GM12874 (cell line): ENCODE data around the gene MED14.

Experiments used
- TF ChIP-seq, protein P1 (sequence below): IDR thresholded peaks from 2 replicates; pipeline ENCODE4 v1.5.1; 2011; ENCODE audit warnings: low read depth, mild to moderate bottlenecking, control low read depth, low read length, moderate library complexity; ENCODE audit not compliant: insufficient read depth

MED14 gene

DNA sequence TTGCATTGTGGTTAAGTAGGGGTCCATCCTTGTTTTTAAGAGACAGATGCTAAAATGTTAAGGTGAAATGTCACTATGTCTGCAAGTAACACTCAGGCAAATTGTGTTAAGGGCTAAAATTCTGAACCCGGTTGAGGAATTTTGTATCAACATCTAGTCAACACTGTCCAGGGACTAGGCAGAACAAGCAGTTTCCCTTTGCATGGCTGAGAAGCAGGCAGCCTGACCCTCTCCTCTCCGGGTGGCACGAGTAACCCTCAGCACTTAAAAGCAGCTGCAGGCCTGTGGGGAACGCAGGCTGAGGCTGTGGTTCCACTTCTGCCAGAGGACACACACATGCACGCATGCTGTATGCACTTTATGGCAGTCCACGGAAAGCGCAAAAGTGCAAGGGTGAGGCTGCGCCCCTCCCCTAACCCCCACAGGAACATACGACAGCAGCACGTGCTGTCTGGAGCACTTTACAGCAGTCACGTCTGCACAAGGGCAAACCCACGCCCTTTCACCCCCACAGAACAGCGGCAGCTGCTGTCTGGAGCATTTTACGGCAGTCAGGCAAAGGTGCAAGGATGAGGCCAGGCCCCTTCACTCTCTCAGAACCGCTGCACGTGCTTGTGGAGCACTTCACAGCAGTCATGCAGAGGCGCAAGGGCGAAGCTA is 112.7 kb downstream of the MED14 start:
- TF ChIP-seq, protein P1, sequence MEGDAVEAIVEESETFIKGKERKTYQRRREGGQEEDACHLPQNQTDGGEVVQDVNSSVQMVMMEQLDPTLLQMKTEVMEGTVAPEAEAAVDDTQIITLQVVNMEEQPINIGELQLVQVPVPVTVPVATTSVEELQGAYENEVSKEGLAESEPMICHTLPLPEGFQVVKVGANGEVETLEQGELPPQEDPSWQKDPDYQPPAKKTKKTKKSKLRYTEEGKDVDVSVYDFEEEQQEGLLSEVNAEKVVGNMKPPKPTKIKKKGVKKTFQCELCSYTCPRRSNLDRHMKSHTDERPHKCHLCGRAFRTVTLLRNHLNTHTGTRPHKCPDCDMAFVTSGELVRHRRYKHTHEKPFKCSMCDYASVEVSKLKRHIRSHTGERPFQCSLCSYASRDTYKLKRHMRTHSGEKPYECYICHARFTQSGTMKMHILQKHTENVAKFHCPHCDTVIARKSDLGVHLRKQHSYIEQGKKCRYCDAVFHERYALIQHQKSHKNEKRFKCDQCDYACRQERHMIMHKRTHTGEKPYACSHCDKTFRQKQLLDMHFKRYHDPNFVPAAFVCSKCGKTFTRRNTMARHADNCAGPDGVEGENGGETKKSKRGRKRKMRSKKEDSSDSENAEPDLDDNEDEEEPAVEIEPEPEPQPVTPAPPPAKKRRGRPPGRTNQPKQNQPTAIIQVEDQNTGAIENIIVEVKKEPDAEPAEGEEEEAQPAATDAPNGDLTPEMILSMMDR = no peak

DNA sequence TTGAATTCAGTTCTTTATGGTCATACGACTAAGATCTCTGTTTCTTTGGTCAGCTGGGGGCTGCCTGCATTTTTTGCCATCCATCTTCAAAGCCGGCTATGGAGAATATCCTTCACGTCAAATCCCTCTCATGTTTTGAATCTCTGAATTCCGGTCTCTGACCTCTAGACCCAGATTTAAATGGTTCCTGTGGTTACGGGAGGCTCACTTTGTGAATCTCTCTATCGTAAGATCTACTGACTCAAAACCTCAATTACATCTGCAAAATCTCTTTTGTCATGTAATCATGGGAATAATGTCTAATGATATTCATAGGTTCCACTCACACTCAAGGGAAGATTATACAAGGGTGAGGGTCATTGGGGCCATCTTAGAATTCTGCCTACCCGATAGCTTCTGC is 117.8 kb downstream of the MED14 start:
- TF ChIP-seq, protein P1 = no peak

DNA sequence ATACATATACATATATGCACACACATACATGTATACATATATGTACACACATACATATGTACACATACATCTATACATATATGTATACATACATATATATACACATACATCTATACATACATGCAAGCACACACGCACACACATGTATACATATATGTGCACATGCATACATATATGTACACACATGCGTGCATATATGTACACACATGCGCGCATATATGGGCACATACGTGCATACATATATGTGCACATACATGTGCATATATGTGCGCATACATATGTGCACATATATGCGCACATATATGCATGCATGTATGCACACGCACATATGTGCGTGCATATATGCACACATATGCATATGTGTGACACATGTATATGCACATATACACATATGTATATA is 119.4 kb downstream of the MED14 start:
- TF ChIP-seq, protein P1 = no peak

DNA sequence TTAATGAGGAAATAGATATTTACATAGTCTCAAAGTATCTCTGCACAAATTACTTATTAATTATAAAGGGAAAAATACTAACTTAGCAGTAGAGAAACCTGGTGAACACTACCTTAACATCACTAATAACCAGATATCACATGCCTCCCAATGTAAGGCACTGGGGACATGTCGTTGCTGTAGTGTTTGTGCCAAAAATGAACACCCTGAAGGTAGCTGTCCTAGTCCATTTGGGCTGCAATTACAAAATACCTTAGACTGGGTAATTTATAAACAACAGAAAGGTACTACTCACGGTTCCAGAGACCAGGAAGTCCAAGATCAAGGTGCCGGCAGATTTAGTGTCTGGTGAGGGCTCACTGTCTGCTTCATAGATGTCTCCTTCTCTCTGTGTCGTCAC is 122.8 kb downstream of the MED14 start:
- TF ChIP-seq, protein P1 = no peak

DNA sequence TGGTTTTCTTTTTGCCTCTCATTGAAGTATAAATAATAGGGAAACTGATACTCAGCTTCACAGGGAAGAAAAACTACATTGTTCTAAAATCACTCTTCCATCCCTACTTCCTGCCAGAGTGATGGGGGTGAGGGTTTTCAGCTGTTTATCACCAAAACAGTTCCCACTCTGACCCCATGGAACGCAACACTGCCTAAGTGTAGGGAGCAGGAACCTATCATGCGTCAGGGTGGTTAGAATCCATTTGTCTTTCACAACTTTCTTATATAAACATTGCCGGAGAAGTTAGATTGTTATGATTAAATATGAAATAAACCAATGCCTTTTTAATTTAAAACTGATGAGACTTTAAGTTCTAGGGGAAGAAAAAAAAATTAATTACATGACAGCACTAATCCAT is 128.0 kb downstream of the MED14 start:
- TF ChIP-seq, protein P1 = no peak

DNA sequence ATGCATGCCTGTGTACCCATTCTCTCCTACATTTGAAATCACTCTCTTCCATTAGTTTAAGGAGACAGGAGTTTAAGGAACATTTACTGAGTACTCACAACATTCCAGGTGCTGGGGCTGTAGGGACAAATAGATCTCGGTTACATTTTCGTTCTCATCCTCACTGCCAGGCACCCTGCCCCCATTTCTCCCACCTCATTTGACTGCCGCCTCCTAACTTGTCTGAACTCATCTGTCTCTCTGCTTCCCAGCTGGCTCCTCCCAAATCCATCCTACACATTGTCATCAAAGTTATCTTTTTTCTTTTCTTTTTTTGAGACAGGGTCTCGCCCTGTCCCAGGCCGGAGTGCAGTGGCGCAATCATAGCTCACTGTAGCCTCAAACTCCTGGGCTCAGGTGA is 131.9 kb downstream of the MED14 start:
- TF ChIP-seq, protein P1 = no peak
